DND-41 (cell line): ENCODE measurements around the gene SLC38A8.

ENCODE experiments used
- EZH2 ChIP-seq: IDR thresholded peaks from 3 replicates; pipeline ENCODE4 v1.6.1; 2012; ENCODE audit warnings: borderline replicate concordance, low read depth, mild to moderate bottlenecking, moderate library complexity, low read length, inconsistent platforms; ENCODE audit not compliant: severe bottlenecking
- TF ChIP-seq, protein P1 (sequence below): IDR thresholded peaks from 2 replicates; pipeline ENCODE4 v1.5.1; 2012; ENCODE audit warnings: borderline replicate concordance, low read length, moderate library complexity, mild to moderate bottlenecking; ENCODE audit not compliant: poor library complexity, severe bottlenecking; ENCODE audit errors: extremely low read depth

DNA sequence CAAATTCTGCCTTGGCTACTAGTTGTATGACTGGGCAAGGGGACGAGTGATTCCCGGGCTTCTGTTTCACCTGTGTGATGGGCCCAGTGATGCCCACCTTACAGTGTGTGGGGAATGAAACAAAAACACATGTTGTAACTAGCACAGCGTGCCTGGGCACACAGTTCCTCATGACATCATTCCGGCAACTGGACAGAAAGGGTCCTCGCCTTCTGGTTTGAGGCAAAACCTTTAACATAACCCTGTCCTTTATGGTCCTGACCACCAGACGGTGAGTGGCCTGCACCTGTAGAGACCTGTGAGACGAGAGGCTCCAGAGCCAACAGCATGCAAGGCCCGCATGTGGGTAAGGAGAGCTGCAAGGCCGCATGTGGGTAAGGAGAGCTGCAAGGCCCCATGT lies 7.7 kb upstream of the SLC38A8 start:
- TF ChIP-seq, protein P1, sequence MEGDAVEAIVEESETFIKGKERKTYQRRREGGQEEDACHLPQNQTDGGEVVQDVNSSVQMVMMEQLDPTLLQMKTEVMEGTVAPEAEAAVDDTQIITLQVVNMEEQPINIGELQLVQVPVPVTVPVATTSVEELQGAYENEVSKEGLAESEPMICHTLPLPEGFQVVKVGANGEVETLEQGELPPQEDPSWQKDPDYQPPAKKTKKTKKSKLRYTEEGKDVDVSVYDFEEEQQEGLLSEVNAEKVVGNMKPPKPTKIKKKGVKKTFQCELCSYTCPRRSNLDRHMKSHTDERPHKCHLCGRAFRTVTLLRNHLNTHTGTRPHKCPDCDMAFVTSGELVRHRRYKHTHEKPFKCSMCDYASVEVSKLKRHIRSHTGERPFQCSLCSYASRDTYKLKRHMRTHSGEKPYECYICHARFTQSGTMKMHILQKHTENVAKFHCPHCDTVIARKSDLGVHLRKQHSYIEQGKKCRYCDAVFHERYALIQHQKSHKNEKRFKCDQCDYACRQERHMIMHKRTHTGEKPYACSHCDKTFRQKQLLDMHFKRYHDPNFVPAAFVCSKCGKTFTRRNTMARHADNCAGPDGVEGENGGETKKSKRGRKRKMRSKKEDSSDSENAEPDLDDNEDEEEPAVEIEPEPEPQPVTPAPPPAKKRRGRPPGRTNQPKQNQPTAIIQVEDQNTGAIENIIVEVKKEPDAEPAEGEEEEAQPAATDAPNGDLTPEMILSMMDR: no peak
- TF ChIP-seq EZH2: no peak
